ENCODE data around the gene SDK1. TPM values are rescaled to one million over a fixed set of nuclear protein-coding genes. Genes with fewer than 3 reads are reported as not detected.

SDK1 gene
- total RNA-seq, 1 experiment from 2014 or later = 7.1 TPM

DNA sequence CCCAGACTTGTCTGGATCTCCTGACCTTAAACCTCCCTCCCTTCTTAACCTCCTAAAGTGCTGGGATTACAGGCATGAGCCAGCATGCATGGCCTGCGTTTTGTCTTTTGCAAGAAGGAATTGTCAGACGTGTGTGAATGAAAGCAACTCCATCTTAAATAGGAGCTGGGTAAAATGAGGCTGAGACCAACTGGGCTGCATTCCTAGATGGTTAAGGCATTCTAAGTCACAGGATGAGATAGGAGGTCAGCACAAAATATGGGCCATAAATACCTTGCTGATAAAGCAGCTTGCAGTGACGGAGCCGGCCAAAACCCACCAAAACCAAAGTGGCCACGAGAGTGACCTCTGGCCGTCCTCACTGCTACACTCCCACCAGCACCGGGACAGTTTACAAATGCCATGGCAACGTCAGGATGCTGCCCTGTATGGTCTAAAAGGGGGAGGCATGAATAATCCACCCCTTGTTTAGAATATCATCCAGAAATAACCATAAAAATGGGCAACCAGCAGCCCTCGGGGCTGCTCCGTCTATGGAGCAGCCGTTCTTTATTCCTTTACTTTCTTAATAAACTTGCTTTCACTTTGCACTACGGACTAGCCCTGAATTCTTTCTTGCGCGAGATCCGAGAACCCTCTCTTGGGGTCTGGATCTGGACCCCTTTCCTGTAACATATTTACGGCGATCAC lies 41.2 kb upstream of the SDK1 start:
- H3K36me3 Mint-ChIP-seq (ENCODE audit: insufficient read depth, unreplicated experiment) = no peaks in the 10 kb centered on the region
- no TSS peak for BruUV-seq (replicated peaks)
- CTCF ChIA-PET = no interaction called here
- H3K4me3 Mint-ChIP-seq (ENCODE audit: unreplicated experiment) = peak overlapping the region; percentile 65
- POLR2A ChIA-PET = no interaction called here
- H3K27me3 Mint-ChIP-seq (ENCODE audit: insufficient read depth, unreplicated experiment) = peaks cover 5% of the 10 kb centered on the region
- peaks cover 30% of the 10 kb centered on the region for H3K4me1 Mint-ChIP-seq (ENCODE audit: low read depth, unreplicated experiment)
- peaks cover 31% of the 10 kb centered on the region for H3K4me1 ChIP-seq
- no peaks in the 10 kb centered on the region for H3K27me3 ChIP-seq (replicated peaks; ENCODE audit: control insufficient read depth, insufficient read depth, low read length)
- DNase-seq = peak; percentile 29 to 69
- TF ChIP-seq, protein P1, sequence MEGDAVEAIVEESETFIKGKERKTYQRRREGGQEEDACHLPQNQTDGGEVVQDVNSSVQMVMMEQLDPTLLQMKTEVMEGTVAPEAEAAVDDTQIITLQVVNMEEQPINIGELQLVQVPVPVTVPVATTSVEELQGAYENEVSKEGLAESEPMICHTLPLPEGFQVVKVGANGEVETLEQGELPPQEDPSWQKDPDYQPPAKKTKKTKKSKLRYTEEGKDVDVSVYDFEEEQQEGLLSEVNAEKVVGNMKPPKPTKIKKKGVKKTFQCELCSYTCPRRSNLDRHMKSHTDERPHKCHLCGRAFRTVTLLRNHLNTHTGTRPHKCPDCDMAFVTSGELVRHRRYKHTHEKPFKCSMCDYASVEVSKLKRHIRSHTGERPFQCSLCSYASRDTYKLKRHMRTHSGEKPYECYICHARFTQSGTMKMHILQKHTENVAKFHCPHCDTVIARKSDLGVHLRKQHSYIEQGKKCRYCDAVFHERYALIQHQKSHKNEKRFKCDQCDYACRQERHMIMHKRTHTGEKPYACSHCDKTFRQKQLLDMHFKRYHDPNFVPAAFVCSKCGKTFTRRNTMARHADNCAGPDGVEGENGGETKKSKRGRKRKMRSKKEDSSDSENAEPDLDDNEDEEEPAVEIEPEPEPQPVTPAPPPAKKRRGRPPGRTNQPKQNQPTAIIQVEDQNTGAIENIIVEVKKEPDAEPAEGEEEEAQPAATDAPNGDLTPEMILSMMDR (IDR thresholded peaks at IDR 0.05; ENCODE audit: insufficient read depth in 1 of 2, low read depth in 1 of 2, low read length in 1 of 2, severe bottlenecking in 1 of 2, unreplicated experiment in 1 of 2) = no peak
- peak overlapping the region; percentile 76 for H3K27ac Mint-ChIP-seq (ENCODE audit: unreplicated experiment)
- no peaks in the 10 kb centered on the region for H3K36me3 ChIP-seq (ENCODE audit: control insufficient read depth, insufficient read depth, low read length)
- peaks cover 3% of the 10 kb centered on the region; the same call in 1 of the 2 replicates for H3K9me3 ChIP-seq
- H3K4me3 ChIP-seq (ENCODE audit: low read depth, low read length) = no peak overlapping the region
- intact Hi-C loops (cut with micrococcal nuclease; ENCODE audit: unreplicated experiment) = loop anchor here (5.0 to 10.0 kb wide), 2 partner anchors 43 to 65 kb away; no protein-coding TSS in a partner anchor
- no peaks in the 10 kb centered on the region for H3K9me3 Mint-ChIP-seq (ENCODE audit: unreplicated experiment)

DNA sequence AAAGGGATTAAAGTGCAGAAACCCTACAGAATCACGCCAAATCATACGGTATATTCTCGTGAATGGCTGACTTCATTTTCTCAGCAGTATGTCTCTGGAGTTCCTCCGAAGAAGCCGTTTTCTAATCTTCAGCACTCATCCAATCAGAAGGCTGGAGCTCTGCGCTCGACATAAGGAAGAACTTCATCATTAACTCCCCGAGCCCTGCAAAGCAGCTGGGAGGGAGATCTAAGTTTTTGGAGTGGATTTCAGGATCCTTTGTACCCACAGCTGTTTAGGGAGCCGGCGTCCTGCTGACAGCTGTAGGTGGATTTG lies 40.7 kb upstream of the SDK1 start:
- no peaks in the 10 kb centered on the region for H3K27me3 ChIP-seq (replicated peaks; ENCODE audit: control insufficient read depth, insufficient read depth, low read length)
- no peaks in the 10 kb centered on the region for H3K36me3 ChIP-seq (ENCODE audit: control insufficient read depth, insufficient read depth, low read length)
- Mint-ChIP-seq H3K4me1 (ENCODE audit: low read depth, unreplicated experiment) (peaks cover 26% of the 10 kb centered on the region), H3K9me3 (ENCODE audit: unreplicated experiment) (no peaks in the 10 kb centered on the region), H3K27me3 (ENCODE audit: insufficient read depth, unreplicated experiment) (peaks cover 7% of the 10 kb centered on the region), H3K4me3 (ENCODE audit: unreplicated experiment) (peak overlapping the region; percentile 65), H3K27ac (ENCODE audit: unreplicated experiment) (peak overlapping the region; percentile 76), H3K36me3 (ENCODE audit: insufficient read depth, unreplicated experiment) (no peaks in the 10 kb centered on the region)
- no peak overlapping the region for H3K4me3 ChIP-seq (ENCODE audit: low read depth, low read length)
- H3K4me1 ChIP-seq = peaks cover 26% of the 10 kb centered on the region
- DNase-seq = no peak
- peaks cover 3% of the 10 kb centered on the region; the same call in 1 of the 2 replicates for H3K9me3 ChIP-seq
- TF ChIP-seq, protein P1 (IDR thresholded peaks at IDR 0.05; ENCODE audit: insufficient read depth in 1 of 2, low read depth in 1 of 2, low read length in 1 of 2, severe bottlenecking in 1 of 2, unreplicated experiment in 1 of 2) = no peak
- no TSS peak for BruUV-seq (replicated peaks)
- intact Hi-C loops (cut with micrococcal nuclease; ENCODE audit: unreplicated experiment) = loop anchor here (5.0 to 10.0 kb wide), 2 partner anchors 43 to 64 kb away; no protein-coding TSS in a partner anchor
- POLR2A ChIA-PET = interaction anchor here (0.6 kb wide), 1 partner anchor 9 kb away, joined by 5 read pairs; no protein-coding TSS in a partner anchor
- CTCF ChIA-PET = no interaction called here

DNA sequence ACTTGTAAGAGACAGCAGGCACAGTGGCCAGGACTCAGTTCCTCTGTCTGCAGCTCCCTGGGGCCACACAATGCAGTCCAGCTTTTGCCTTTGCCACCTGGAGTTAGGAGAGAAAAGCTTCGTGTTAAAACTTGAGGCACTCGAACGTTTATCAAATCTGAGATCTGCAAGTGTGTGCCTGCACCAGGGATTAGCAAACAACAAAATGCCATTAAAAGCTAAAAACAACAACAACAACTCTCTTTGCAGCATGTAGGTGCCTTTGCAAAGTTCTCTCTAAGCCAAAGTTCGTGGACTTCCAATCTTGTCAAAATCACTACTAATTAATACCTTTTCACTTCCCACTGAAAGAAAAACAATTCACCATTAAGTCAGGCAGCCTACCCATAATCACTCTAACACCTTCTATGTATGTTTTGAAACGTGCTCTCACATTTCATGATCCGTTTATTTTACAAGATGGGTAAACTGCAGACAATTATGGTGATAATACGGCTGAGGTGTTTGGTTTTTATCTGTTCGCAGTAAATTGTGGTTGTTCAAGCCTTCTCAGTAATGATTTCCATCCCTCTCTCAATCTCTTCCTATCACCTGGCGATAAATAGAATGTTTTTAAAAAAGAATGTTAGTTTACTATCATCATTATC lies 36.2 kb upstream of the SDK1 start:
- no peak for DNase-seq
- Mint-ChIP-seq H3K4me1 (ENCODE audit: low read depth, unreplicated experiment) (peaks cover 26% of the 10 kb centered on the region), H3K36me3 (ENCODE audit: insufficient read depth, unreplicated experiment) (no peaks in the 10 kb centered on the region), H3K27ac (ENCODE audit: unreplicated experiment) (no peak overlapping the region), H3K4me3 (ENCODE audit: unreplicated experiment) (no peak overlapping the region), H3K9me3 (ENCODE audit: unreplicated experiment) (no peaks in the 10 kb centered on the region), H3K27me3 (ENCODE audit: insufficient read depth, unreplicated experiment) (peaks cover 7% of the 10 kb centered on the region)
- Histone ChIP-seq H3K9me3 (no peaks in the 10 kb centered on the region), H3K4me3 (ENCODE audit: low read depth, low read length) (no peak overlapping the region), H3K4me1 (peaks cover 7% of the 10 kb centered on the region; the same call in 1 of the 2 replicates), H3K27me3 (replicated peaks; ENCODE audit: control insufficient read depth, insufficient read depth, low read length) (no peaks in the 10 kb centered on the region), H3K36me3 (ENCODE audit: control insufficient read depth, insufficient read depth, low read length) (no peaks in the 10 kb centered on the region)
- intact Hi-C loops (cut with micrococcal nuclease; ENCODE audit: unreplicated experiment) = loop anchor here (5.0 to 10.0 kb wide), 2 partner anchors 48 to 60 kb away; no protein-coding TSS in a partner anchor
- ChIA-PET POLR2A (no interaction called here), CTCF (no interaction called here)
- TF ChIP-seq, protein P1 (IDR thresholded peaks at IDR 0.05; ENCODE audit: insufficient read depth in 1 of 2, low read depth in 1 of 2, low read length in 1 of 2, severe bottlenecking in 1 of 2, unreplicated experiment in 1 of 2) = no peak
- BruUV-seq (replicated peaks) = no TSS peak

Measured in Caco-2 (cell line).